PC-3 (cell line): ENCODE measurements around the gene CTNNA2.

Experiments used
- EZH2 ChIP-seq: fragments of 300-600 bp; sonication (generic); IDR thresholded peaks from one replicate; pipeline ENCODE4 v1.6.1; 2017; ENCODE audit warnings: antibody characterized with exemption, mild to moderate bottlenecking, low read length; ENCODE audit not compliant: unreplicated experiment
- TF ChIP-seq, protein P1 (sequence below): fragments of 300-600 bp; sonication (generic); conservative IDR thresholded peaks from 2 replicates; pipeline ENCODE4 v1.5.1; 2017; ENCODE audit warnings: antibody characterized with exemption, low read depth, mild to moderate bottlenecking, low read length

DNA sequence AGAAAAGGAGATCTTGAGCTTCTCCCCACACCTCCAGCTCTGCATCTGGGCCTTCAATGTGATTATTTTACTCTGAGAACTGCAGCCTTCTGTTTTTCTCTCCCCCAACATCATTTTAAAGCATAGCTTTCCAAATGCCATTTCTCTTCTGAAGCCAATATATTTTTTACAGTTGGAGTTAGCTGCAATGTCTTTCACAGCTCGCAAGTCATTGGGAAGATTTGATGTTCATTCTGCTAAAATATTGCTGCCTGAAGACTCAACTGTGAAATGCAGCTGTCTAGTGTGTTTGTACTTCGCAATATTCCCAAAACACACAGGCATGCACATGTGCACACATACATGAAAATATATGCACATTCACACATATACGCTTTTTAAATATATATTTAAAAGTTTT lies 496.4 kb downstream of the CTNNA2 start:
- TF ChIP-seq, protein P1, sequence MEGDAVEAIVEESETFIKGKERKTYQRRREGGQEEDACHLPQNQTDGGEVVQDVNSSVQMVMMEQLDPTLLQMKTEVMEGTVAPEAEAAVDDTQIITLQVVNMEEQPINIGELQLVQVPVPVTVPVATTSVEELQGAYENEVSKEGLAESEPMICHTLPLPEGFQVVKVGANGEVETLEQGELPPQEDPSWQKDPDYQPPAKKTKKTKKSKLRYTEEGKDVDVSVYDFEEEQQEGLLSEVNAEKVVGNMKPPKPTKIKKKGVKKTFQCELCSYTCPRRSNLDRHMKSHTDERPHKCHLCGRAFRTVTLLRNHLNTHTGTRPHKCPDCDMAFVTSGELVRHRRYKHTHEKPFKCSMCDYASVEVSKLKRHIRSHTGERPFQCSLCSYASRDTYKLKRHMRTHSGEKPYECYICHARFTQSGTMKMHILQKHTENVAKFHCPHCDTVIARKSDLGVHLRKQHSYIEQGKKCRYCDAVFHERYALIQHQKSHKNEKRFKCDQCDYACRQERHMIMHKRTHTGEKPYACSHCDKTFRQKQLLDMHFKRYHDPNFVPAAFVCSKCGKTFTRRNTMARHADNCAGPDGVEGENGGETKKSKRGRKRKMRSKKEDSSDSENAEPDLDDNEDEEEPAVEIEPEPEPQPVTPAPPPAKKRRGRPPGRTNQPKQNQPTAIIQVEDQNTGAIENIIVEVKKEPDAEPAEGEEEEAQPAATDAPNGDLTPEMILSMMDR = no peak
- TF ChIP-seq EZH2 = no peak
